ENCODE data around the gene MAP3K1.

- TF ChIP-seq CTCF (tag by site-specific recombination; IDR thresholded peaks at IDR 0.05) = no peak
- no peak for TF ChIP-seq ZNF169 (tag by site-specific recombination; IDR thresholded peaks at IDR 0.05)
- TF ChIP-seq ZNF433 (tag by site-specific recombination; IDR thresholded peaks at IDR 0.05; ENCODE audit: low read depth) = no peak
Observed at GRCh38 chr5:56810826-56811225, 4.5 kb upstream of the MAP3K1 start.
